Uterus (tissue), 2 donors: ENCODE measurements around the gene NKX2-1.

Experiments
- POLR2A ChIP-seq, 2 donors: fragments of 450-650 bp; IDR thresholded peaks; one replicate each; pipeline ENCODE4 v1.6.1; 2016; ENCODE audit warnings: antibody characterized with exemption in 2 of 2, mild to moderate bottlenecking in 1 of 2, moderate library complexity in 1 of 2
- TF ChIP-seq, protein P1 (sequence below), 4 experiments: fragments of 200-600 bp in 2 of 4; fragments of 450-650 bp in 2 of 4; sonication (generic) in 2 of 4; IDR thresholded peaks; one replicate each; pipeline ENCODE4 v1.5.1; 2016 to 2019; ENCODE audit warnings: antibody characterized with exemption in 4 of 4, mild to moderate bottlenecking in 2 of 4, moderate library complexity in 1 of 4

DNA sequence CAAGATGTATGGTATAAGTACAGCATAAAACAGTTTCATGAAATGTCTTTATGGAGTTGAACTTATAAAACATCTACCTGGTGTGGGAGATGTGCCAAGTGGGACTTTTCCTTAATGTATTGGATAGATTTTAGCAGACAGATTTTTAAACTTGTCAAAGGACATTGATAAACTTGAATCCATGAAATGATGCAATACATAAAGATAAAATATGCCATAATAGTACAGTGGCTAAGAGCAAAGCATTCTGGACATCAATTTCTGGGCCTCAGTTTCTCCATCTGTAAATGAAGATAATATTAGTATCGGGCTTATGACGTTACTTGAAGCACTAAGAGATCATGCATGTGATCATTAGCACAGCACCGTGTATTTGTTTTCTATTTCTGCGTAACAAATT, 45.4 kb downstream of the NKX2-1 start:
- TF ChIP-seq, protein P1, sequence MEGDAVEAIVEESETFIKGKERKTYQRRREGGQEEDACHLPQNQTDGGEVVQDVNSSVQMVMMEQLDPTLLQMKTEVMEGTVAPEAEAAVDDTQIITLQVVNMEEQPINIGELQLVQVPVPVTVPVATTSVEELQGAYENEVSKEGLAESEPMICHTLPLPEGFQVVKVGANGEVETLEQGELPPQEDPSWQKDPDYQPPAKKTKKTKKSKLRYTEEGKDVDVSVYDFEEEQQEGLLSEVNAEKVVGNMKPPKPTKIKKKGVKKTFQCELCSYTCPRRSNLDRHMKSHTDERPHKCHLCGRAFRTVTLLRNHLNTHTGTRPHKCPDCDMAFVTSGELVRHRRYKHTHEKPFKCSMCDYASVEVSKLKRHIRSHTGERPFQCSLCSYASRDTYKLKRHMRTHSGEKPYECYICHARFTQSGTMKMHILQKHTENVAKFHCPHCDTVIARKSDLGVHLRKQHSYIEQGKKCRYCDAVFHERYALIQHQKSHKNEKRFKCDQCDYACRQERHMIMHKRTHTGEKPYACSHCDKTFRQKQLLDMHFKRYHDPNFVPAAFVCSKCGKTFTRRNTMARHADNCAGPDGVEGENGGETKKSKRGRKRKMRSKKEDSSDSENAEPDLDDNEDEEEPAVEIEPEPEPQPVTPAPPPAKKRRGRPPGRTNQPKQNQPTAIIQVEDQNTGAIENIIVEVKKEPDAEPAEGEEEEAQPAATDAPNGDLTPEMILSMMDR (IDR thresholded peaks at IDR 0.05): no peak
- TF ChIP-seq POLR2A (IDR thresholded peaks at IDR 0.05): no peak
